ENCODE data around the gene C11orf21. TPM values are rescaled to one million over a fixed set of nuclear protein-coding genes. Genes with fewer than 3 reads are reported as not detected.

C11orf21 gene
- total and polyA plus RNA-seq, 2 experiments from 2014 or later: 0.17 to 0.68 TPM

DNA sequence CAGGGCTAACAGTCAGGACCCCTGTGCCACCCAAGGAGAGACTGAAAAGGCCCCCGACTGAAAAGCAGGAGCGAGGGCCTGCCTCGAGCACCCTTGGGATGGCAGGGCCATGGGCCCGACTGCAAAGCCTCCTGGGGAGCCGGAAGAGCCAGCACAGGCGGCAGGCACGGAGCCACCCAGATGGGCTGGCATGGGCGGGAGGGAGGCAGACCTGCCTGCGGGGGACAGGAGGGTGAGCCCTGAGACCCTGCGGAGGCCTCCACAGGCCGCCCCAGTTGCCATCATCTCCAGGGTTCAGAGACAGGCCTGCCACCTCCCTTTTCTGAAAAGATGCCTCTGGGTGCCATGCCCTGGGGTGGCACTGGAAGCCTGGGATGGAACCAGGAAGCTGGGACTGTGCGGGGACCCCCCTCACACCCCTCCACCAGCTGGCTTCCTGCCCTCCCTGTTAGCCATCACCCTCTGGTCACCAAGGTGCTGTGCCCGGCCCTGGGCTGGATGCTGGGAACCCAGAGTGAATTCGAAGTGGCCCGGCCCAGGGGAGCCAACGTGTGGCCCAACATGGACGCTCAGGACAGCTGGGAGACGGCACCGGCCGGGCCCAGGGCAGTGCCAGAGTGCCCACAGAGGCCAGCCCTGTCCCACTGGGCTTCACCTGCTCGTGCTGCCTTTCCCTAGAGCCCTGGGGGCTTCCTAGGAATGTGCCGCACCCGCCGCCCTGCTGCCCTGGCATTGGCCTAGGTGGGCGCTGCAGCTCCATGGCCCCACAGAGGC lies 13.9 kb upstream of the C11orf21 start:
- no peaks in the 10 kb centered on the region for H3K36me3 ChIP-seq (replicated peaks; ENCODE audit: insufficient read depth, low read depth)
- H3K9me2 ChIP-seq (replicated peaks; ENCODE audit: insufficient read depth): no peaks in the 10 kb centered on the region
- H2AFZ ChIP-seq: no peak overlapping the region
- DNase-seq (ENCODE audit: low spot score): no peak
- TF ChIP-seq CTCF (IDR thresholded peaks at IDR 0.05; ENCODE audit: poor library complexity): no peak
- TF ChIP-seq EZH2 (IDR thresholded peaks at IDR 0.05; ENCODE audit: borderline replicate concordance): no peak
- TF ChIP-seq EZH2phosphoT487 (IDR thresholded peaks at IDR 0.05; ENCODE audit: low read depth, severe bottlenecking, unreplicated experiment): no peak
- H3K9me3 ChIP-seq (ENCODE audit: low read depth): no peaks in the 10 kb centered on the region
- no peak overlapping the region for H3K4me3 ChIP-seq
- 97% methylated on average over 14 of the region's 25 CpGs for WGBS (ENCODE audit: low lambda C conversion rate, missing lambda C conversion rate)
- H3K27ac ChIP-seq: peak overlapping the region; percentile 70
- no peak overlapping the region for H3K4me2 ChIP-seq
- no peaks in the 10 kb centered on the region for H3K79me2 ChIP-seq
- H3K4me1 ChIP-seq (ENCODE audit: insufficient read depth): peaks cover 13% of the 10 kb centered on the region
- no peaks in the 10 kb centered on the region for H3K27me3 ChIP-seq
- no peaks in the 10 kb centered on the region for H4K20me1 ChIP-seq (ENCODE audit: insufficient read depth, poor library complexity, severe bottlenecking)

GRCh38 chr11:2314525-2315394 lies 13.0 kb upstream of the C11orf21 start:
- H3K4me2 ChIP-seq: peak overlapping the region; percentile 19
- WGBS (ENCODE audit: low lambda C conversion rate, missing lambda C conversion rate): 74% methylated on average over 13 of the region's 16 CpGs

GRCh38 chr11:2314136-2314524 lies 12.4 kb upstream of the C11orf21 start:
- no peak for TF ChIP-seq CTCF (IDR thresholded peaks at IDR 0.05; ENCODE audit: poor library complexity)
- TF ChIP-seq EZH2phosphoT487 (IDR thresholded peaks at IDR 0.05; ENCODE audit: low read depth, severe bottlenecking, unreplicated experiment): no peak
- no peak for TF ChIP-seq EZH2 (IDR thresholded peaks at IDR 0.05; ENCODE audit: borderline replicate concordance)
- no peaks in the 10 kb centered on the region for H3K9me2 ChIP-seq (replicated peaks; ENCODE audit: insufficient read depth)
- H4K20me1 ChIP-seq (ENCODE audit: insufficient read depth, poor library complexity, severe bottlenecking): no peaks in the 10 kb centered on the region
- H3K36me3 ChIP-seq (replicated peaks; ENCODE audit: insufficient read depth, low read depth): no peaks in the 10 kb centered on the region
- no peaks in the 10 kb centered on the region for H3K9me3 ChIP-seq (ENCODE audit: low read depth)
- H3K4me3 ChIP-seq: no peak overlapping the region
- DNase-seq (ENCODE audit: low spot score): no peak
- H2AFZ ChIP-seq: no peak overlapping the region
- H3K4me2 ChIP-seq: no peak overlapping the region
- no peaks in the 10 kb centered on the region for H3K27me3 ChIP-seq
- H3K4me1 ChIP-seq (ENCODE audit: insufficient read depth): peaks cover 13% of the 10 kb centered on the region
- WGBS (ENCODE audit: low lambda C conversion rate, missing lambda C conversion rate): 95% methylated on average over 7 of the region's 7 CpGs
- H3K27ac ChIP-seq: peak overlapping the region; percentile 84
- no peaks in the 10 kb centered on the region for H3K79me2 ChIP-seq

More at GRCh38 chr11:2314525-2315394, 13.0 kb upstream of the C11orf21 start:
- DNase-seq (ENCODE audit: low spot score): peak; percentile 87
- no peaks in the 10 kb centered on the region for H3K27me3 ChIP-seq
- no peaks in the 10 kb centered on the region for H3K79me2 ChIP-seq
- no peak overlapping the region for H3K4me3 ChIP-seq
- no peaks in the 10 kb centered on the region for H3K9me3 ChIP-seq (ENCODE audit: low read depth)
- no peaks in the 10 kb centered on the region for H3K36me3 ChIP-seq (replicated peaks; ENCODE audit: insufficient read depth, low read depth)
- TF ChIP-seq CTCF (IDR thresholded peaks at IDR 0.05; ENCODE audit: poor library complexity): no peak
- no peak for TF ChIP-seq EZH2phosphoT487 (IDR thresholded peaks at IDR 0.05; ENCODE audit: low read depth, severe bottlenecking, unreplicated experiment)
- TF ChIP-seq EZH2 (IDR thresholded peaks at IDR 0.05; ENCODE audit: borderline replicate concordance): no peak
- H4K20me1 ChIP-seq (ENCODE audit: insufficient read depth, poor library complexity, severe bottlenecking): no peaks in the 10 kb centered on the region
- H2AFZ ChIP-seq: no peak overlapping the region
- no peaks in the 10 kb centered on the region for H3K9me2 ChIP-seq (replicated peaks; ENCODE audit: insufficient read depth)
- peak overlapping the region; percentile 84 for H3K27ac ChIP-seq
- H3K4me1 ChIP-seq (ENCODE audit: insufficient read depth): peaks cover 13% of the 10 kb centered on the region

All from hepatocyte (in vitro differentiated cells).